SK-N-SH treated with all-trans-retinoic acid at 6 μM for 48 hours (cell line): ENCODE measurements around the gene LIMS4.
"Not testable (repeated sequence)": the region's sequence is repeated elsewhere in the genome, so short reads cannot be mapped to it uniquely, and the experiment has no call there.

Source experiments
- ARNTL ChIP-seq: fragments of 450-650 bp; formaldehyde crosslinking; IDR thresholded peaks from 2 replicates; pipeline ENCODE4 v1.5.0; 2020; ENCODE audit warnings: low read depth, mild to moderate bottlenecking, moderate library complexity, borderline replicate concordance
- ESRRG ChIP-seq: fragments of 250-450 bp; sonication (Bioruptor Pico); IDR thresholded peaks from 2 replicates; pipeline ENCODE4 v1.6.1; 2021; ENCODE audit warnings: mild to moderate bottlenecking
- PATZ1 ChIP-seq: fragments of 250-450 bp; sonication (Bioruptor Pico); IDR thresholded peaks from 2 replicates; pipeline ENCODE4 v1.8.0; 2020; ENCODE audit warnings: mild to moderate bottlenecking, moderate library complexity, borderline replicate concordance
- PPARA ChIP-seq: fragments of 250-450 bp; sonication (Bioruptor Pico); IDR thresholded peaks from 2 replicates; pipeline ENCODE4 v1.5.0; 2020; ENCODE audit warnings: mild to moderate bottlenecking, borderline replicate concordance
- TSHZ2 ChIP-seq: fragments of 250-450 bp; sonication (Bioruptor Pico); IDR thresholded peaks from 2 replicates; pipeline ENCODE4 v1.5.0; 2020; ENCODE audit warnings: mild to moderate bottlenecking, moderate library complexity
- ZC3H10 ChIP-seq: fragments of 250-450 bp; sonication (Bioruptor Pico); IDR thresholded peaks from 2 replicates; pipeline ENCODE4 v1.5.1; 2021; ENCODE audit warnings: mild to moderate bottlenecking, moderate library complexity
- ZFP30 ChIP-seq: fragments of 450-650 bp; formaldehyde crosslinking; IDR thresholded peaks from 2 replicates; pipeline ENCODE4 v1.5.0; 2022; ENCODE audit warnings: mild to moderate bottlenecking, moderate library complexity
- ZNF8 ChIP-seq: fragments of 450-650 bp; formaldehyde crosslinking; IDR thresholded peaks from 2 replicates; pipeline ENCODE4 v1.5.0; 2020; ENCODE audit warnings: mild to moderate bottlenecking, moderate library complexity
- TF ChIP-seq, protein P1 (sequence below): fragments of 250-450 bp; sonication (Bioruptor Pico); IDR thresholded peaks from 2 replicates; pipeline ENCODE4 v1.5.1; 2021; ENCODE audit warnings: mild to moderate bottlenecking, moderate library complexity
- TF ChIP-seq, protein P2 (sequence below): fragments of 250-450 bp; sonication (Bioruptor Pico); IDR thresholded peaks from 2 replicates; pipeline ENCODE4 v1.8.0; 2021; ENCODE audit warnings: low read depth, mild to moderate bottlenecking, moderate library complexity, borderline replicate concordance
- TF ChIP-seq, protein P3 (sequence below): fragments of 250-450 bp; sonication (Bioruptor Pico); IDR thresholded peaks from 2 replicates; pipeline ENCODE4 v1.5.1; 2020; ENCODE audit warnings: low read depth, mild to moderate bottlenecking, moderate library complexity

- TF ChIP-seq ARNTL (CRISPR knock-in tag); ZFP30; PPARA; PATZ1 (CRISPR knock-in tag); ZNF8 (CRISPR knock-in tag); ZC3H10 (CRISPR knock-in tag); ESRRG; TSHZ2: not testable (repeated sequence)
- TF ChIP-seq, protein P1, sequence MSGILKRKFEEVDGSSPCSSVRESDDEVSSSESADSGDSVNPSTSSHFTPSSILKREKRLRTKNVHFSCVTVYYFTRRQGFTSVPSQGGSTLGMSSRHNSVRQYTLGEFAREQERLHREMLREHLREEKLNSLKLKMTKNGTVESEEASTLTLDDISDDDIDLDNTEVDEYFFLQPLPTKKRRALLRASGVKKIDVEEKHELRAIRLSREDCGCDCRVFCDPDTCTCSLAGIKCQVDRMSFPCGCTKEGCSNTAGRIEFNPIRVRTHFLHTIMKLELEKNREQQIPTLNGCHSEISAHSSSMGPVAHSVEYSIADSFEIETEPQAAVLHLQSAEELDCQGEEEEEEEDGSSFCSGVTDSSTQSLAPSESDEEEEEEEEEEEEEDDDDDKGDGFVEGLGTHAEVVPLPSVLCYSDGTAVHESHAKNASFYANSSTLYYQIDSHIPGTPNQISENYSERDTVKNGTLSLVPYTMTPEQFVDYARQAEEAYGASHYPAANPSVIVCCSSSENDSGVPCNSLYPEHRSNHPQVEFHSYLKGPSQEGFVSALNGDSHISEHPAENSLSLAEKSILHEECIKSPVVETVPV (CRISPR knock-in tag): not testable (repeated sequence)
- TF ChIP-seq, protein P2, sequence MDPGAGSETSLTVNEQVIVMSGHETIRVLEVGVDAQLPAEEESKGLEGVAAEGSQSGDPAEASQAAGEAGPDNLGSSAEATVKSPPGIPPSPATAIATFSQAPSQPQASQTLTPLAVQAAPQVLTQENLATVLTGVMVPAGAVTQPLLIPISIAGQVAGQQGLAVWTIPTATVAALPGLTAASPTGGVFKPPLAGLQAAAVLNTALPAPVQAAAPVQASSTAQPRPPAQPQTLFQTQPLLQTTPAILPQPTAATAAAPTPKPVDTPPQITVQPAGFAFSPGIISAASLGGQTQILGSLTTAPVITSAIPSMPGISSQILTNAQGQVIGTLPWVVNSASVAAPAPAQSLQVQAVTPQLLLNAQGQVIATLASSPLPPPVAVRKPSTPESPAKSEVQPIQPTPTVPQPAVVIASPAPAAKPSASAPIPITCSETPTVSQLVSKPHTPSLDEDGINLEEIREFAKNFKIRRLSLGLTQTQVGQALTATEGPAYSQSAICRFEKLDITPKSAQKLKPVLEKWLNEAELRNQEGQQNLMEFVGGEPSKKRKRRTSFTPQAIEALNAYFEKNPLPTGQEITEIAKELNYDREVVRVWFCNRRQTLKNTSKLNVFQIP (CRISPR knock-in tag): not testable (repeated sequence)
- TF ChIP-seq, protein P3, sequence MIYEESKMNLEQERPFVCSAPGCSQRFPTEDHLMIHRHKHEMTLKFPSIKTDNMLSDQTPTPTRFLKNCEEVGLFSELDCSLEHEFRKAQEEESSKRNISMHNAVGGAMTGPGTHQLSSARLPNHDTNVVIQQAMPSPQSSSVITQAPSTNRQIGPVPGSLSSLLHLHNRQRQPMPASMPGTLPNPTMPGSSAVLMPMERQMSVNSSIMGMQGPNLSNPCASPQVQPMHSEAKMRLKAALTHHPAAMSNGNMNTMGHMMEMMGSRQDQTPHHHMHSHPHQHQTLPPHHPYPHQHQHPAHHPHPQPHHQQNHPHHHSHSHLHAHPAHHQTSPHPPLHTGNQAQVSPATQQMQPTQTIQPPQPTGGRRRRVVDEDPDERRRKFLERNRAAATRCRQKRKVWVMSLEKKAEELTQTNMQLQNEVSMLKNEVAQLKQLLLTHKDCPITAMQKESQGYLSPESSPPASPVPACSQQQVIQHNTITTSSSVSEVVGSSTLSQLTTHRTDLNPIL (CRISPR knock-in tag): not testable (repeated sequence)
Measured at GRCh38 chr2:110399378-110399777, 73.2 kb downstream of the LIMS4 start.
